Aorta (tissue), 5 donors: ENCODE measurements around the gene TFAP2B. TPM values are rescaled to one million over a fixed set of nuclear protein-coding genes. Genes with fewer than 3 reads are reported as not detected.
A peak's percentile ranks its signal among the peaks of the same experiment; 100 is the strongest.

ENCODE experiments used
- ATAC-seq: fragments of 200-7000 bp; cut with Tn5 transposase; one replicate; pipeline ENCODE4 v1.9.1; 2022; ENCODE audit warnings: moderate library complexity; ENCODE audit not compliant: low FRiP score
- DNase-seq, 2 donors: peaks; one replicate each; pipeline ENCODE4 v3.0.0-alpha.2; 2020
- H3K27ac ChIP-seq, 2 donors: one replicate each; pipeline ENCODE4 v1.5.1; 2013; ENCODE audit warnings: low read length in 2 of 2, mild to moderate bottlenecking in 2 of 2, moderate library complexity in 2 of 2, control low read depth in 1 of 2, inconsistent platforms in 1 of 2, low read depth in 1 of 2
- H3K27me3 ChIP-seq, 2 donors: one replicate each; pipeline ENCODE4 v1.6.1; 2013; ENCODE audit warnings: control low read depth in 1 of 2, low read length in 1 of 2, mild to moderate bottlenecking in 1 of 2, moderate library complexity in 1 of 2; ENCODE audit not compliant: insufficient read depth in 2 of 2, control insufficient read depth in 1 of 2
- H3K36me3 ChIP-seq, 2 donors: one replicate each; pipeline ENCODE4 v1.6.1; 2013; ENCODE audit warnings: control low read depth in 1 of 2, low read length in 1 of 2, mild to moderate bottlenecking in 1 of 2; ENCODE audit not compliant: insufficient read depth in 2 of 2, control insufficient read depth in 1 of 2
- H3K4me1 ChIP-seq, 2 donors: one replicate each; pipeline ENCODE4 v1.6.1; 2013; ENCODE audit warnings: low read length in 2 of 2, control low read depth in 1 of 2, mild to moderate bottlenecking in 1 of 2, moderate library complexity in 1 of 2; ENCODE audit not compliant: insufficient read depth in 2 of 2, control insufficient read depth in 1 of 2
- H3K4me3 ChIP-seq, 2 donors: one replicate each; pipeline ENCODE4 v1.5.1; 2013; ENCODE audit warnings: low read length in 2 of 2, control low read depth in 1 of 2, mild to moderate bottlenecking in 1 of 2
- H3K9me3 ChIP-seq: one replicate; pipeline ENCODE4 v1.6.1; 2013; ENCODE audit warnings: mild to moderate bottlenecking, low read length; ENCODE audit not compliant: control insufficient read depth
- WGBS, 2 donors: extraction: QIAGEN DNeasy Blood & Tissue Kit; methylation state at CpG; one replicate each; pipeline ENCODE4 v1.1.7; 2013; 5-methylcytosine and 5-hydroxymethylcytosine counted together
- intact Hi-C, 2 donors: fragments of 100-400 bp; cut with DNase I; formaldehyde crosslinking; loops; one replicate each; pipeline versions ENCODE4 v1.14.2 to v1.15.0; 2022
- polyA plus RNA-seq, 2 donors: library from polyadenylated mRNA; stranded (reverse); fragments of 200-250 nt; gene quantifications; one replicate each; pipeline ENCODE4 v1.2.3, GENCODE V29; 2013
- total RNA-seq, 2 donors: library from RNA; stranded (reverse); fragmentation: NEBNext Ultra II Directional; extraction: Animal tissue kit (Norgen Biotek cat#: 25700); gene quantifications; one replicate each; pipeline ENCODE4 v1.2.1, GENCODE V29; 2021
- donor health status: healthy with polysubstance abuse.
- donor health status: Bipolar disorder and iron deficiency.
- donor health status: DM: no; HTN: no; CAD: no.
- donor health status: DM: no; HTN: no; CAD: no.
- donor health status: DM: yes; HTN: yes; CAD: no.

TFAP2B gene
- total and polyA plus RNA-seq, 4 donors, result 0.13 TPM; not detected in 3

DNA sequence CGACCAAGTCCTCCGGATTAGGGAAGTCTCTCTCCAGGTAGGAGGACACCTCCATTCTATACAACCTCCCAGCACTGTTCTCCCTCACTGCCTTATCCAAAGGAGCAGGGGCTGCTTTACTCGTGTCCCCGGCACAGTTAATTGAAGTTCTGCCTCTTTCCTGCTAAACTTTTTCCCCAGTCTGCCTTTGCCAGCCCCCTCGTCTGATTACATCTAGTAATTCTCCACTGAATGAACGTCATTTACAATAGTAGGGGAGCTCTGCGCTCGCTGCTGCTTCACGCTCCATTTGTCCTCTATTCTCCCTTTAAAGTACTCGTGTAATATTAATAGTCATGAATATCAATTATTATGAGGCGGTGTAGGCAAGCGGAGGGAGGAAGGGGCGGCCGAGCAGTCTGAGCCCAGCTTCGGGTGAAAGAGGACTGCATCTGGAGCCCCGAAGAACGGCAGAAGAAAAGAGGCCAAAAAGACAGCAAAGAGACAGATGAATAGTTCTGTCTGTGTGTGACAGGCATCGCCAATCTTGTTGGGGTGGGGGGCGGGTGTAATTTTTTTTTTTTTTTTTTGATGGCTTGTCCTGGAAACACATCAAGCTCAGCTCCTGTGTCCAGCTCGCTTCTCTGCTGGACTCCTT is 2.9 kb downstream of the TFAP2B start:
- intact Hi-C loops, result no loop called here
- H3K9me3 ChIP-seq, result peaks cover 1% of the 10 kb centered on the region
- no peak overlapping the region for H3K4me3 ChIP-seq
- DNase-seq (no peak), ATAC-seq (no peak)
- H3K27me3 ChIP-seq, result peaks cover 0 to 3% of the 10 kb centered on the region in 2 donors
- no peak overlapping the region for H3K27ac ChIP-seq
- no peaks in the 10 kb centered on the region for H3K36me3 ChIP-seq
- 6 to 9% methylated on average over 20 of the region's 20 CpGs for WGBS, 2 donors
- H3K4me1 ChIP-seq, result no peaks in the 10 kb centered on the region

DNA sequence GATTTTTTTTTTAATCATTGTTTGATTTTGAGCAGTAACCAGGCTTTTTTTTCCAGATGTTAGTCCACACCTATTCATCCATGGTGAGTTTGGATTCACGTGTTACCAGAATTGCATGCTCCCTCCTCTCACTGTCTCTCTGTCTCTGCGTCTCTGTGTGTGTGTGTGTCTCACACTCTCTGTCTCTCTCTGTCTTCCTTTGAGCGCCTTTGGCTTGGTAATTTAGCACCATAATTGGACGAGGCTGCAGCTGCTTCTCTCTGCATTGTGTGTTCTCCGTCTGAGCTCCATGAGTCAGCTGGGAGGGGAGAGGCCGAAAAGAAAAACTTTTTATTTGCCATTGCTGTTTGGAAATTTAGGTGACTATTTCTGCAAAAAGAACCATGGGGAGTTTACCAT is 3.4 kb downstream of the TFAP2B start:
- peaks cover 3% of the 10 kb centered on the region for H3K9me3 ChIP-seq
- intact Hi-C loops, result no loop called here
- H3K4me3 ChIP-seq, result no peak overlapping the region
- ATAC-seq (no peak), DNase-seq (no peak)
- peaks cover 0 to 3% of the 10 kb centered on the region in 2 donors for H3K27me3 ChIP-seq
- H3K27ac ChIP-seq, result no peak overlapping the region
- no peaks in the 10 kb centered on the region for H3K36me3 ChIP-seq
- no peaks in the 10 kb centered on the region for H3K4me1 ChIP-seq
- 6 to 15% methylated on average over 6 of the region's 6 CpGs for WGBS, 2 donors

DNA sequence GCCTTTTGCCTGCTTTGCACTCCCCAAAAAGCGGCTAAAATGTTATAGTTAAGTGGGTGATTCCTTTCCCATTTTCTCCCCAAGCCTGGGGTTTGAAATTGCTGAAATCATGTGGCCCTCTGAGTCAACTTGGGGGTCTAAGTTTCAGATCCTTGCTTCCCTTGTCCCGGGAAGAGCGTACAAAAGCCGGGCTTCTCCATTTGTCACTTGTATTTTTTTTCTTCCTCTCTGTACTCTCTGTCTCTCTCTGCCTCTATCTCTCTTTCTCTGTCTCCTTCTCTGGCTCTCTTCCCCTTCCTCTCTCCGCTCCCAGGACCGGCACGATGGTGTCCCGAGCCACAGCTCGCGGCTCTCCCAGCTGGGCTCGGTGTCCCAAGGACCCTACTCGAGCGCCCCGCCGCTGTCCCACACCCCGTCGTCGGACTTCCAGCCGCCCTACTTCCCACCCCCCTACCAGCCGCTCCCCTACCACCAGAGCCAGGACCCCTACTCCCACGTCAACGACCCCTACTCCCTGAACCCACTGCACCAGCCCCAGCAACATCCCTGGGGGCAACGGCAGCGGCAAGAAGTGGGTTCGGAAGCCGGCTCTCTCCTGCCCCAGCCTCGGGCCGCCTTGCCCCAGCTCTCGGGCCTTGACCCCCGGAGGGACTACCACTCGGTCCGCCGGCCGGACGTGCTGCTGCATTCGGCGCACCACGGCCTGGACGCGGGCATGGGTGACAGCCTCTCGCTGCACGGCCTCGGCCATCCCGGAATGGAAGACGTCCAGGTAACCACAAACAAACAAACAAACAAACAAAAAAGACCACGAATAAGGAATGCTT is 4.6 kb downstream of the TFAP2B start:
- no peaks in the 10 kb centered on the region for H3K36me3 ChIP-seq
- peaks cover 3% of the 10 kb centered on the region for H3K9me3 ChIP-seq
- peaks cover 0 to 3% of the 10 kb centered on the region in 2 donors for H3K27me3 ChIP-seq
- no peak for DNase-seq
- intact Hi-C loops, result no loop called here
- no peaks in the 10 kb centered on the region for H3K4me1 ChIP-seq
- no peak for ATAC-seq
- WGBS, 2 donors, result 4 to 7% methylated on average over 46 of the region's 46 CpGs
- no peak overlapping the region for H3K4me3 ChIP-seq
- no peak overlapping the region for H3K27ac ChIP-seq

DNA sequence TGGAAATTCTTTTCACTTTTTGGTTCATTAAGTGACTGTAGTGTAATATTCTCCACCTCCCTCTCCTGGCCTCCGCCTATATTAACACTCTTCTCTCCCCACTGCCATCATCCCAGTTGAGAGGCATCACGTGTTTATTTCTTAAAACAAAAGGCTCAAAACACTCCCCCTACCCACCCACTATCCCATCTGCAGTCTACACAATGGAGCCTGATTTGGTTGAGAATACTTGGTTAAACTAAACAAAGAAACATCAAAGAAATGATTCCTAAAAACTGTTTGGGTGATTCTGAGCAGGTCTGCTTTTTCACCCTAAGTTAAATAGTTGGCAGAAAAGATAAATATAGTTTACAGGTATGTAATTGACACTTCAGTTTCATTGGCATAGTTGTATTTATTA is 5.9 kb downstream of the TFAP2B start:
- DNase-seq, result no peak
- Histone ChIP-seq H3K4me1 (no peaks in the 10 kb centered on the region), H3K27ac (no peak overlapping the region), H3K4me3 (no peak overlapping the region), H3K9me3 (peaks cover 3% of the 10 kb centered on the region), H3K27me3 (peaks cover 0 to 3% of the 10 kb centered on the region in 2 donors), H3K36me3 (no peaks in the 10 kb centered on the region)
- intact Hi-C loops, result no loop called here
- ATAC-seq, result no peak
- WGBS, 2 donors, result 2 to 23% methylated on average over 2 of the region's 2 CpGs

DNA sequence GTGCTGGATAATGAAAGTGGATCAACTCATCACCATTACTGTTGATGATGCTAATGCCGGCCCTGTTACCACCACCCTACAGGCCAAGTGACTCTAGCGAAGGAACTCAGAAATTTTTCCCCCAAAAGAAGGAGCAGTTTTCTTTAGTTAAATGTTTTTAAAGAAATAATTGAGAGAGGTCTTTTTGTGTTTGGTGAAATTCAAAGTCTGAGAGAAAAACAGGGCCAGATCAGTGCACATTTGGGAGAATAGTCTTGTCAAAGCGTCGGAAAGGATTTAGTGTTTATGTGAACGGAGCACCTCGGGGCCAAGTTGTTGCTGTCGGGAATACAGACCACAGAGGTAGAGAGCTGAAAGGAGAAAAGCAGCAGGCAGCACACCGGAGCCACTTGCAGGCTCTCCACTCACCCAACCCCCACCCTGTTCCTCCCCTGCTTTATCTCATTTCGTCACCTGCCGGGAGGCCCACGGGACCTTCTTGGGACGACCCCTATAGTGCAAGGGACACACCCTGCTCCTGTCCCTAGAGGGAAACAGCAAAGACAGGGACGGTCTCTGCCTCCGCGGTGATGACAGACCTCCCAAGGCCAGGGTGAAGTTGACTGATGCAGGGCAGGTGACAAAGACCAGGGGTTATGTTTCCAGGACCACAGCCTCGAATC is 6.8 kb downstream of the TFAP2B start:
- H3K4me1 ChIP-seq, result no peaks in the 10 kb centered on the region
- WGBS, 2 donors, result 5 to 10% methylated on average over 16 of the region's 16 CpGs
- ATAC-seq (no peak), DNase-seq (no peak)
- H3K9me3 ChIP-seq, result peaks cover 3% of the 10 kb centered on the region
- no peak overlapping the region for H3K4me3 ChIP-seq
- H3K27ac ChIP-seq, result no peak overlapping the region
- intact Hi-C loops, result no loop called here
- H3K36me3 ChIP-seq, result no peaks in the 10 kb centered on the region
- H3K27me3 ChIP-seq, result peaks cover 0 to 3% of the 10 kb centered on the region in 2 donors

DNA sequence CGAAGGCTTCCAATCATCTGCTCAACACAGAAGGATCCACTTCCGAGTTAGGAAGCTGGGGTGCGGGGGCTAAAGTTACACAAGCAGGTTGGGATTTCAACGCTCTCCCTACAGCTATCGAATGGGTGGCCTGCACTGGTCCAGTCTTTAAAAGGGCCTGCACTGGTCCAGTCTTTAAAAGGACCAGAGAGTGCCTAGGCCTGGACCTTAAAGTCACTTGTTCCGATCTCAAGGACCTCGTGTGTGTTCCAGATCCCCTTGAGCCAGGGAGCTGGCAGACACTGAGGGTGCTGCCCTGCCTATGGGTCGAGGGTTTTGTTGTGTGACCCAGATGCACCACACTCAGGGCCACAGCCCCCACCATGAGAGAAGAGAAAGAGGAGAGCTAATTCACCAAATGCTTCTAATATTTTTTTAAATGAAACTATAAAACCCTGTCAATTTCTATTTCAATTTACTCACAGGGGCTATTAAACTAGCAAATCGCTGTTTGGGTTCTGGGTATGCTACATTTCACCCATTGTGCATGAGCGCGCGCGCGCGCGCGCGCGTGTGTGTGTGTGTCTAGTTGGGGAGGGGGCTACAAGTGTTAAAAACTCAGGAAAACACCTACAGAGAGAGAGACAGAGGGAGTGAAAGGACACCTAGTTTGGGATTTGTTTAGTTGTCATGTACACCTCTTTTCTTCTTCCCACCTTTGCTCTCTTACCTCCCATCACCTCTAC is 7.5 kb downstream of the TFAP2B start:
- peaks cover 0 to 3% of the 10 kb centered on the region in 2 donors for H3K27me3 ChIP-seq
- intact Hi-C loops, result no loop called here
- DNase-seq (no peak), ATAC-seq (peak; percentile 15)
- no peak overlapping the region for H3K27ac ChIP-seq
- no peaks in the 10 kb centered on the region for H3K4me1 ChIP-seq
- WGBS, 2 donors, result 4 to 13% methylated on average over 19 of the region's 19 CpGs
- H3K4me3 ChIP-seq, result no peak overlapping the region
- H3K9me3 ChIP-seq, result peaks cover 3% of the 10 kb centered on the region
- no peaks in the 10 kb centered on the region for H3K36me3 ChIP-seq

DNA sequence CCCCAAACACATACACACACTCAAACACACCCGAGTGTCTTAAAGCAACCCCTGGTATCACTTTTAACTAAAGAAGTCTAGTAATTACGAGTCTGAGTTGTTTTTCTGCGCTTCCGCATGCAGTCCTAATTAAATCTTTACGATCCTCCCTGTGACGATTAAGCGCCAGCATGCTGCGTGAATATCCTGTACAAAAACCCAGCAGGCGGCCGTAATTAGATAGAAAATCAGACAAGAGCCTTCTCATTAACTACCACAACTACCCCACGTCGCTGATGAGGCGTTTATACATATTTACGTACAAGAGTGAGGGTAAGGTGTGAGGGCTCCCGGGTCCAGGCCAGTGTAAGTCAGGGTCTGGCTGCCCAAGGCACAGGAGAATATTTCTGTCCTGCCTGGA is 8.1 kb downstream of the TFAP2B start:
- H3K27ac ChIP-seq, result no peak overlapping the region
- ATAC-seq (no peak), DNase-seq (no peak)
- peaks cover 0 to 3% of the 10 kb centered on the region in 2 donors for H3K27me3 ChIP-seq
- peaks cover 3% of the 10 kb centered on the region for H3K9me3 ChIP-seq
- no peaks in the 10 kb centered on the region for H3K36me3 ChIP-seq
- WGBS, 2 donors, result 5 to 11% methylated on average over 15 of the region's 15 CpGs
- no peak overlapping the region for H3K4me3 ChIP-seq
- no peaks in the 10 kb centered on the region for H3K4me1 ChIP-seq
- intact Hi-C loops, result no loop called here

DNA sequence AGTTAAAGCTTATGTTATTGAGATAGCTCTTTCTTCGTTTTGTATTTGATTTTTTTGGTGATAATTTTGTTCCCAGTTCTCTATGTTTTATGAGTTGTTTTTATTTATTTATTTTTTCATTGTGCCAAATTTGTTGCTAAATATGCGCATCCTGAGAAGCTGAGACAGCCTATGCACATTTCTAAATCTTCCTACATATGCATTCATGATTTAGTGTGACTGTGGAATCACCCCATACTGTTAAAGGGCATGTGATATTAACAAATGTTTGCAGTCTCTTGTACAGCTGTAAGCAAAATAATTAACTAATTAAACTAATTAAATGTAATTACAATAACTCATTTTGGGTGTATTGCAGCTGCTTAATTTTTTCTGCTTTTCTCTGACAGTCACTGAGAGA is 10.4 kb downstream of the TFAP2B start:
- Histone ChIP-seq H3K9me3 (peaks cover 3% of the 10 kb centered on the region), H3K4me3 (no peak overlapping the region), H3K27me3 (peaks cover 0 to 1% of the 10 kb centered on the region in 2 donors), H3K36me3 (no peaks in the 10 kb centered on the region), H3K4me1 (peaks cover 0 to 3% of the 10 kb centered on the region in 2 donors), H3K27ac (no peak overlapping the region)
- no peak for ATAC-seq
- intact Hi-C loops, result no loop called here
- DNase-seq, result no peak
- 21 to 38% methylated on average over 2 of the region's 2 CpGs for WGBS, 2 donors
